Liver (tissue), 9 donors: ENCODE results near the gene UBE2N. TPM values are rescaled to one million over a fixed set of nuclear protein-coding genes. Genes with fewer than 3 reads are reported as not detected.

Experiments
- DNase-seq: peaks from one replicate; pipeline ENCODE4 v3.0.0-alpha.2; 2017; ENCODE audit warnings: low spot score
- H3K27ac ChIP-seq, 2 donors: one replicate each; pipeline ENCODE4 v1.7.0; 2013; ENCODE audit warnings: inconsistent platforms in 2 of 2, low read length in 2 of 2, control low read depth in 1 of 2, low read depth in 1 of 2, mild to moderate bottlenecking in 1 of 2
- H3K27me3 ChIP-seq, 4 donors: one replicate each; pipeline versions ENCODE4 v1.6.1 to v1.7.0; 2013; ENCODE audit warnings: low read length in 3 of 4, inconsistent platforms in 1 of 4, mild to moderate bottlenecking in 1 of 4, moderate library complexity in 1 of 4; ENCODE audit not compliant: control insufficient read depth in 4 of 4, insufficient read depth in 4 of 4
- H3K36me3 ChIP-seq, 4 donors: one replicate each; pipeline versions ENCODE4 v1.6.1 to v1.7.0; 2013; ENCODE audit warnings: low read length in 3 of 4, mild to moderate bottlenecking in 3 of 4, low read depth in 1 of 4, moderate library complexity in 1 of 4; ENCODE audit not compliant: control insufficient read depth in 4 of 4, insufficient read depth in 3 of 4
- H3K4me1 ChIP-seq, 4 donors: one replicate each; pipeline versions ENCODE4 v1.6.1 to v1.7.0; 2013; ENCODE audit warnings: low read length in 3 of 4, mild to moderate bottlenecking in 3 of 4, moderate library complexity in 1 of 4; ENCODE audit not compliant: control insufficient read depth in 4 of 4, insufficient read depth in 4 of 4
- H3K4me3 ChIP-seq, 3 donors: one replicate each; pipeline versions ENCODE4 v1.6.1 to v1.7.0; 2013; ENCODE audit warnings: low read length in 3 of 3, control low read depth in 1 of 3, low read depth in 1 of 3, mild to moderate bottlenecking in 1 of 3
- H3K9ac ChIP-seq, 2 donors: one replicate each; pipeline ENCODE4 v1.7.0; 2013; ENCODE audit warnings: low read length in 2 of 2, mild to moderate bottlenecking in 2 of 2, moderate library complexity in 2 of 2, control low read depth in 1 of 2, low read depth in 1 of 2
- H3K9me3 ChIP-seq, 4 donors: one replicate each; pipeline versions ENCODE4 v1.6.1 to v1.7.0; 2013; ENCODE audit warnings: low read length in 3 of 4; ENCODE audit not compliant: control insufficient read depth in 4 of 4
- ATF3 ChIP-seq: IDR thresholded peaks from 2 replicates; pipeline ENCODE4 v1.6.1; 2016; ENCODE audit warnings: antibody characterized with exemption
- CTCF ChIP-seq: fragments of 150-350 bp; IDR thresholded peaks from 2 replicates; pipeline ENCODE4 v1.5.1; 2017; ENCODE audit warnings: improper control_type of control experiment, low read depth, low read length; ENCODE audit not compliant: missing input control
- EGR1 ChIP-seq, 2 donors: IDR thresholded peaks; 2 replicates each; pipeline ENCODE4 v1.6.1; 2016 to 2018; ENCODE audit warnings: antibody characterized with exemption in 2 of 2, low read depth in 2 of 2
- FOXA1 ChIP-seq: IDR thresholded peaks from 2 replicates; pipeline ENCODE4 v1.6.1; 2016; ENCODE audit warnings: antibody characterized with exemption
- FOXA2 ChIP-seq: IDR thresholded peaks from 2 replicates; pipeline ENCODE4 v1.6.1; 2016; ENCODE audit warnings: antibody characterized with exemption
- GABPA ChIP-seq, 2 donors: IDR thresholded peaks in 1 of 2; conservative IDR thresholded peaks in 1 of 2; 2 replicates each; pipeline ENCODE4 v1.6.1; 2016; ENCODE audit warnings: antibody characterized with exemption in 2 of 2, mild to moderate bottlenecking in 1 of 2, moderate library complexity in 1 of 2
- HNF4A ChIP-seq, 2 donors: conservative IDR thresholded peaks; 2 replicates each; pipeline ENCODE4 v1.6.1; 2016; ENCODE audit warnings: antibody characterized with exemption in 2 of 2, mild to moderate bottlenecking in 2 of 2
- HNF4G ChIP-seq: IDR thresholded peaks from 2 replicates; pipeline ENCODE4 v1.6.1; 2016; ENCODE audit warnings: antibody characterized with exemption
- JUND ChIP-seq, 2 donors: IDR thresholded peaks; 2 replicates each; pipeline ENCODE4 v1.6.1; 2016; ENCODE audit warnings: antibody characterized with exemption in 2 of 2
- MAX ChIP-seq: IDR thresholded peaks from 2 replicates; pipeline ENCODE4 v1.6.1; 2016; ENCODE audit warnings: antibody characterized with exemption
- NR2F2 ChIP-seq: IDR thresholded peaks from 2 replicates; pipeline ENCODE4 v1.6.1; 2016; ENCODE audit warnings: antibody characterized with exemption
- RAD21 ChIP-seq, 2 donors: IDR thresholded peaks; 2 replicates each; pipeline ENCODE4 v1.6.1; 2016; ENCODE audit warnings: antibody characterized with exemption in 2 of 2, mild to moderate bottlenecking in 2 of 2
- REST ChIP-seq: IDR thresholded peaks from 2 replicates; pipeline ENCODE4 v1.6.1; 2016; ENCODE audit warnings: antibody characterized with exemption, mild to moderate bottlenecking
- RXRA ChIP-seq, 2 donors: IDR thresholded peaks; 2 replicates each; pipeline ENCODE4 v1.6.1; 2017 to 2018; ENCODE audit warnings: antibody characterized with exemption in 2 of 2, mild to moderate bottlenecking in 1 of 2
- SP1 ChIP-seq: IDR thresholded peaks from 2 replicates; pipeline ENCODE4 v1.6.1; 2018; ENCODE audit warnings: antibody characterized with exemption, mild to moderate bottlenecking
- TAF1 ChIP-seq: conservative IDR thresholded peaks from 2 replicates; pipeline ENCODE4 v1.6.1; 2016; ENCODE audit warnings: antibody characterized with exemption, mild to moderate bottlenecking
- YY1 ChIP-seq: IDR thresholded peaks from 2 replicates; pipeline ENCODE4 v1.6.1; 2016; ENCODE audit warnings: antibody characterized with exemption, mild to moderate bottlenecking
- ZBTB33 ChIP-seq: IDR thresholded peaks from 2 replicates; pipeline ENCODE4 v1.6.1; 2016; ENCODE audit warnings: antibody characterized with exemption
- WGBS: extraction: QIAGEN DNeasy Blood & Tissue Kit; methylation state at CpG from one replicate; pipeline ENCODE4 v1.1.7; 2013; 5-methylcytosine and 5-hydroxymethylcytosine counted together
- polyA plus RNA-seq, 2 donors: library from polyadenylated mRNA; stranded (reverse) in 1 of 2; unstranded in 1 of 2; fragments of 200-250 nt in 1 of 2; fragments of >200 nt in 1 of 2; fragmentation: Nextera tagmentation in 1 of 2; extraction: Ambion mirVana in 1 of 2; gene quantifications; one replicate each; pipeline versions ENCODE4 v1.2.1 to v1.2.3, GENCODE V29; 2013 to 2015
- total RNA-seq, 2 donors: library from RNA; depleted of rRNA; stranded (reverse); fragments of >200 nt; gene quantifications; one replicate each; pipeline ENCODE4 v1.2.3, GENCODE V29; 2014
- donor health status: healthy.
- donor health status: healthy.
- donor health status: healthy.
- donor health status: healthy.
- donor health status: healthy.

UBE2N gene
- total and polyA plus RNA-seq, 4 donors = 13.9 to 63.7 (median 32.6) TPM

- peaks cover 0 to 13% (median 4%) of the 10 kb centered on the region in 4 donors for H3K4me1 ChIP-seq
- H3K4me3 ChIP-seq = no peak overlapping the region
- 95% methylated on average over 1 of the region's 1 CpG for WGBS
- TF ChIP-seq FOXA2 (no peak), EGR1 (IDR thresholded peaks at IDR 0.05; ENCODE audit: low read depth in 2 of 2) (no peak), JUND (IDR thresholded peaks at IDR 0.05) (no peak), GABPA (IDR thresholded peaks at IDR 0.05 in 1 of 2, conservative IDR thresholded peaks at IDR 0.05 in 1 of 2) (no peak), REST (no peak), HNF4G (no peak), HNF4A (conservative IDR thresholded peaks at IDR 0.05) (no peak), SP1 (no peak), MAX (no peak), RAD21 (IDR thresholded peaks at IDR 0.05) (no peak), ZBTB33 (no peak), CTCF (no peak), RXRA (IDR thresholded peaks at IDR 0.05) (no peak), NR2F2 (no peak), TAF1 (no peak), FOXA1 (no peak)
- no peaks in the 10 kb centered on the region for H3K27me3 ChIP-seq
- H3K9ac ChIP-seq = no peak overlapping the region
- H3K27ac ChIP-seq = no peak overlapping the region
- no peak for DNase-seq
- no peaks in the 10 kb centered on the region for H3K36me3 ChIP-seq
- H3K9me3 ChIP-seq = no peaks in the 10 kb centered on the region
These were observed 11.9 kb downstream of the UBE2N start for GRCh38 chr12:93429852-93430251.

GRCh38 chr12:93429448-93429847 is 12.3 kb downstream of the UBE2N start:
- no peak overlapping the region for H3K4me3 ChIP-seq
- DNase-seq = no peak
- H3K9me3 ChIP-seq = no peaks in the 10 kb centered on the region
- H3K4me1 ChIP-seq = peaks cover 0 to 13% (median 4%) of the 10 kb centered on the region in 4 donors
- H3K27me3 ChIP-seq = no peaks in the 10 kb centered on the region
- H3K36me3 ChIP-seq = peaks cover 0 to under 1% (median 0%) of the 10 kb centered on the region in 4 donors
- H3K27ac ChIP-seq = no peak overlapping the region
- H3K9ac ChIP-seq = no peak overlapping the region
- 85% methylated on average over 1 of the region's 1 CpG for WGBS
- TF ChIP-seq REST (no peak), HNF4A (conservative IDR thresholded peaks at IDR 0.05) (no peak), RXRA (IDR thresholded peaks at IDR 0.05) (no peak), EGR1 (IDR thresholded peaks at IDR 0.05; ENCODE audit: low read depth in 2 of 2) (no peak), HNF4G (no peak), GABPA (IDR thresholded peaks at IDR 0.05 in 1 of 2, conservative IDR thresholded peaks at IDR 0.05 in 1 of 2) (no peak), MAX (no peak), YY1 (no peak), ATF3 (no peak), NR2F2 (no peak), RAD21 (IDR thresholded peaks at IDR 0.05) (no peak), CTCF (no peak)
